HUDEP-2 (cell line): ENCODE data around the gene ZNF844.
"Not testable (repeated sequence)": the region's sequence is repeated elsewhere in the genome, so short reads cannot be mapped to it uniquely, and the experiment has no call there.

Source experiments
- DNase-seq, 76 experiments: peaks; one replicate each; lab custom pipeline; 2025; ENCODE audit not compliant: unreplicated experiment in 76 of 76; lab: John Stamatoyannopoulos, UW

ZNF844 gene

GRCh38 chr19:12064590-12065538 is at the start of gene ZNF844:
Gene ZNF844 (plus strand): TSS chr19:12064731. CDS start chr19:12064874, 143 bp downstream.
- no peak for DNase-seq

- no peak for DNase-seq
Measured at GRCh38 chr19:12015015-12015752, 49.3 kb upstream of the ZNF844 start.

- no peak for DNase-seq
Measured at GRCh38 chr19:12015753-12016116, 48.8 kb upstream of the ZNF844 start.

- DNase-seq = no peak
Measured at GRCh38 chr19:12034198-12034597, 30.3 kb upstream of the ZNF844 start.

GRCh38 chr19:12034620-12035019 is 29.9 kb upstream of the ZNF844 start:
- peak in 1 of 76 experiments; percentile 3 for DNase-seq

GRCh38 chr19:12035220-12036172 is 29.0 kb upstream of the ZNF844 start, which contains the start of gene ZNF433:
Gene ZNF433 (minus strand): TSS chr19:12035679. CDS start chr19:12035539, 140 bp downstream.
- DNase-seq = peak in 56 of 76 experiments; percentile 8 to 93 (median 68)

- no peak for DNase-seq
Measured at GRCh38 chr19:12042893-12043292, 21.6 kb upstream of the ZNF844 start.

- no peak for DNase-seq
Measured at GRCh38 chr19:12043752-12044422, 20.6 kb upstream of the ZNF844 start.

GRCh38 chr19:12047868-12048267 is 16.7 kb upstream of the ZNF844 start:
- no peak for DNase-seq

- DNase-seq = no peak
Measured at GRCh38 chr19:12052091-12052496, 12.4 kb upstream of the ZNF844 start.

- DNase-seq = peak in 45 of 76 experiments; percentile 2 to 81 (median 38)
Measured at GRCh38 chr19:12052497-12053169, 11.9 kb upstream of the ZNF844 start, which contains the start of gene ZNF878. Gene ZNF878 (minus strand): TSS chr19:12052961. CDS start chr19:12052801, 160 bp downstream.

- DNase-seq = no peak
Measured at GRCh38 chr19:12055784-12056183, 8.7 kb upstream of the ZNF844 start.

GRCh38 chr19:12075538-12076139 is 11.1 kb downstream of the ZNF844 start:
- DNase-seq = no peak

GRCh38 chr19:12076331-12076730 is 11.8 kb downstream of the ZNF844 start:
- DNase-seq = not testable (repeated sequence)

GRCh38 chr19:12077375-12077774 is 12.8 kb downstream of the ZNF844 start:
- DNase-seq = no peak

GRCh38 chr19:12083336-12083735 is 18.8 kb downstream of the ZNF844 start:
- not testable (repeated sequence) for DNase-seq

- no peak for DNase-seq
Measured at GRCh38 chr19:12085074-12085818, 20.7 kb downstream of the ZNF844 start.

- peak in 48 of 76 experiments; percentile 0 to 69 (median 40) for DNase-seq
Measured at GRCh38 chr19:12090807-12091206, 26.3 kb downstream of the ZNF844 start.
